ENCODE data around the gene C6orf47.

The C6orf47 gene

GRCh38 chr6:31655349-31656237 is 5.0 kb downstream of the C6orf47 start, which contains the start of gene APOM:
TSS of gene APOM (plus strand) at chr6:31655894. CDS start at chr6:31655967, 73 bp downstream.
- no peak for TF ChIP-seq PAX5 (IDR thresholded peaks at IDR 0.05; ENCODE audit: insufficient read depth, low read length, severe bottlenecking)
- TF ChIP-seq TAF1 (IDR thresholded peaks at IDR 0.05; ENCODE audit: low read depth, low read length): no peak
- TF ChIP-seq SPI1 (IDR thresholded peaks at IDR 0.05; ENCODE audit: low read depth, low read length): no peak
- no peak for TF ChIP-seq POLR2AphosphoS5 (IDR thresholded peaks at IDR 0.05; ENCODE audit: low read depth, low read length)
- no peak for TF ChIP-seq POU2F2 (IDR thresholded peaks at IDR 0.05; ENCODE audit: low read depth, low read length)
- no peak; the same call in 1 of the 2 replicates for TF ChIP-seq POLR2A (IDR thresholded peaks at IDR 0.05; ENCODE audit: low read depth, low read length)
- no peak for DNase-seq (ENCODE audit: insufficient read length, low spot score)
- no peak for FAIRE-seq

- TF ChIP-seq TAF1 (IDR thresholded peaks at IDR 0.05; ENCODE audit: low read depth, low read length) (no peak), POLR2AphosphoS5 (IDR thresholded peaks at IDR 0.05; ENCODE audit: low read depth, low read length) (no peak), POU2F2 (IDR thresholded peaks at IDR 0.05; ENCODE audit: low read depth, low read length) (no peak), POLR2A (IDR thresholded peaks at IDR 0.05; ENCODE audit: low read depth, low read length) (no peak), PAX5 (IDR thresholded peaks at IDR 0.05; ENCODE audit: insufficient read depth, low read length, severe bottlenecking) (no peak), SPI1 (IDR thresholded peaks at IDR 0.05; ENCODE audit: low read depth, low read length) (no peak)
- FAIRE-seq: no peak
- DNase-seq (ENCODE audit: insufficient read length, low spot score): no peak
These were observed 5.8 kb downstream of the C6orf47 start for GRCh38 chr6:31654574-31655348.

- DNase-seq (ENCODE audit: insufficient read length, low spot score): peak; percentile 83
- FAIRE-seq: no peak
- TF ChIP-seq SPI1 (IDR thresholded peaks at IDR 0.05; ENCODE audit: low read depth, low read length): 0 out of 2 replicates have a peak, but pooled peaks have one; percentile 9
- TF ChIP-seq POLR2AphosphoS5 (IDR thresholded peaks at IDR 0.05; ENCODE audit: low read depth, low read length): no peak; the same call in 1 of the 2 replicates
- TF ChIP-seq PAX5 (IDR thresholded peaks at IDR 0.05; ENCODE audit: insufficient read depth, low read length, severe bottlenecking): no peak
- TF ChIP-seq POU2F2 (IDR thresholded peaks at IDR 0.05; ENCODE audit: low read depth, low read length): peak; percentile 20
- TF ChIP-seq TAF1 (IDR thresholded peaks at IDR 0.05; ENCODE audit: low read depth, low read length): peak; percentile 59
- 0 out of 2 replicates have a peak, but pooled peaks have one; percentile 17 for TF ChIP-seq POLR2A (IDR thresholded peaks at IDR 0.05; ENCODE audit: low read depth, low read length)
These were observed 7.5 kb downstream of the C6orf47 start for GRCh38 chr6:31652925-31653724.

GRCh38 chr6:31651602-31652191 is 8.9 kb downstream of the C6orf47 start:
- DNase-seq (ENCODE audit: insufficient read length, low spot score) (no peak), FAIRE-seq (no peak)
- TF ChIP-seq POLR2A (IDR thresholded peaks at IDR 0.05; ENCODE audit: low read depth, low read length): no peak
- TF ChIP-seq POU2F2 (IDR thresholded peaks at IDR 0.05; ENCODE audit: low read depth, low read length): no peak
- no peak for TF ChIP-seq SPI1 (IDR thresholded peaks at IDR 0.05; ENCODE audit: low read depth, low read length)
- TF ChIP-seq PAX5 (IDR thresholded peaks at IDR 0.05; ENCODE audit: insufficient read depth, low read length, severe bottlenecking): no peak
- TF ChIP-seq POLR2AphosphoS5 (IDR thresholded peaks at IDR 0.05; ENCODE audit: low read depth, low read length): no peak
- no peak for TF ChIP-seq TAF1 (IDR thresholded peaks at IDR 0.05; ENCODE audit: low read depth, low read length)

- DNase-seq (ENCODE audit: insufficient read length, low spot score) (no peak), FAIRE-seq (no peak)
- TF ChIP-seq TAF1 (IDR thresholded peaks at IDR 0.05; ENCODE audit: low read depth, low read length) (no peak), PAX5 (IDR thresholded peaks at IDR 0.05; ENCODE audit: insufficient read depth, low read length, severe bottlenecking) (no peak), SPI1 (IDR thresholded peaks at IDR 0.05; ENCODE audit: low read depth, low read length) (no peak), POLR2AphosphoS5 (IDR thresholded peaks at IDR 0.05; ENCODE audit: low read depth, low read length) (no peak), POLR2A (IDR thresholded peaks at IDR 0.05; ENCODE audit: low read depth, low read length) (no peak), POU2F2 (IDR thresholded peaks at IDR 0.05; ENCODE audit: low read depth, low read length) (no peak)
These were observed 15.3 kb downstream of the C6orf47 start for GRCh38 chr6:31645325-31645724.

- FAIRE-seq (no peak), DNase-seq (ENCODE audit: insufficient read length, low spot score) (no peak)
- TF ChIP-seq SPI1 (IDR thresholded peaks at IDR 0.05; ENCODE audit: low read depth, low read length) (no peak), POU2F2 (IDR thresholded peaks at IDR 0.05; ENCODE audit: low read depth, low read length) (no peak), PAX5 (IDR thresholded peaks at IDR 0.05; ENCODE audit: insufficient read depth, low read length, severe bottlenecking) (no peak), POLR2A (IDR thresholded peaks at IDR 0.05; ENCODE audit: low read depth, low read length) (no peak), TAF1 (IDR thresholded peaks at IDR 0.05; ENCODE audit: low read depth, low read length) (no peak), POLR2AphosphoS5 (IDR thresholded peaks at IDR 0.05; ENCODE audit: low read depth, low read length) (no peak)
These were observed 16.6 kb downstream of the C6orf47 start for GRCh38 chr6:31643818-31644454.

GRCh38 chr6:31642798-31643570 is 17.6 kb downstream of the C6orf47 start:
- TF ChIP-seq TAF1 (IDR thresholded peaks at IDR 0.05; ENCODE audit: low read depth, low read length) (no peak), PAX5 (IDR thresholded peaks at IDR 0.05; ENCODE audit: insufficient read depth, low read length, severe bottlenecking) (no peak), POU2F2 (IDR thresholded peaks at IDR 0.05; ENCODE audit: low read depth, low read length) (no peak), POLR2AphosphoS5 (IDR thresholded peaks at IDR 0.05; ENCODE audit: low read depth, low read length) (no peak), POLR2A (IDR thresholded peaks at IDR 0.05; ENCODE audit: low read depth, low read length) (no peak), SPI1 (IDR thresholded peaks at IDR 0.05; ENCODE audit: low read depth, low read length) (no peak)
- DNase-seq (ENCODE audit: insufficient read length, low spot score) (no peak), FAIRE-seq (no peak)
